GM21381 (cell line): ENCODE results near the gene ARF1.

Source experiments
- ATAC-seq: cut with Tn5 transposase; IDR thresholded peaks from one replicate; pipeline ENCODE4 v1.9.1; 2021; ENCODE audit warnings: mild to moderate bottlenecking, moderate library complexity; ENCODE audit not compliant: unreplicated experiment

Gene ARF1

DNA sequence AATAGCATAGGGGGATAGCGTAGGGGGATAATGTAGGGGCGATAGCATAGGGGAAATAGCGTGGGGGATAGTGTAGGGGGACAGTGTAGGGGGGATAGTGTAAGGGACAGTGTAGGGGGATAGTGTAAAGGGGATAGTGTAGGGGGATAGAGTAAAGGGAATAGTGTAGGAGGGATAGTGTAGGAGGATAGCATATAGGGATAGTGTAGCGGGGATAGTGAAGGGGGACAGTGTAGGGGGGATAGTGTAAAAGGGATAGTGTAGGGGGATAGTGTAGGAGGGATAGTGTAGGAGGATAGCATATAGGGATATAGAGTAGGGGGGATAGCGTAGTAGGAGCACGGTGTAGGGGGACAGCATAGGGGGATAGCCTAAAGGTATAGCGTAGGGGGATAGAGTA, 14.1 kb upstream of the ARF1 start:
- no peak for ATAC-seq

DNA sequence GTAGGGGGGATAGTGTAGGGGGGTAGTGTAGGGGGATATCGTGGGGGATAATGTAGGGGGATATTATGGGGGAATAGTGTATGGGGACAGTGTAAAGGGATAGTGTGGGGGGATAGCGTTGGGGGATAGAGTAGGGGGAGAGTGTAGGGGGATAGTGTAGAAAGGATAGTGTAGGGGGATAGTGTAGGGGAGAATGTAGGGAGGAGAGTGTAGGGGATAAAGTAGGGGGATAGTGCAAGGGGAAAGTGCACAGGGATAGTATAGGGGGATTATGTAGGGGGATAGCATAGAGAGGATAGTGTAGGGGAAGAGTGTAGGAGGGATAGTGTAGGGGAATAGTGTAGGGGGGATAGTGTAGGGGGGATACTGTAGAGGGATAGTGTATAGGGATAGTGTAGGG, 12.3 kb upstream of the ARF1 start:
- ATAC-seq: no peak

DNA sequence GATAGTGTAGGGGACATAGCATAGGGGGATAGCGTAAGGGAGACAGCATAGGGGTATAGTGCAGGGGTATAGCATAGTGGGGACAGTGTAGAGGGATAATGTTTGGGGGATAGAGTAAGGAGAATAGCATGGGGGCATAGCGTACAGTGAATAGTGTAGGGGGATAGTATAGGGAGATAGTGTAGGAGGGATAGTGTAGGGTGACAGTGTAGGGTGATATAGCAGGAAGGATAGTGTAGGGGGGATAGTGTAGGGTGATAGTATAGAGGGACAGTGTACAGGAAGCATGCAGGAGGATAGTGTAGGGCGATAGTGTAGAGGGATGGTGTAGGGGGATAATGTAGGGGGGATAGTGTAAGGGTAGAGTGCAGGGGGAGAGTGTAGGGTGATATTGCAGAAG, 11.7 kb upstream of the ARF1 start:
- no peak for ATAC-seq

DNA sequence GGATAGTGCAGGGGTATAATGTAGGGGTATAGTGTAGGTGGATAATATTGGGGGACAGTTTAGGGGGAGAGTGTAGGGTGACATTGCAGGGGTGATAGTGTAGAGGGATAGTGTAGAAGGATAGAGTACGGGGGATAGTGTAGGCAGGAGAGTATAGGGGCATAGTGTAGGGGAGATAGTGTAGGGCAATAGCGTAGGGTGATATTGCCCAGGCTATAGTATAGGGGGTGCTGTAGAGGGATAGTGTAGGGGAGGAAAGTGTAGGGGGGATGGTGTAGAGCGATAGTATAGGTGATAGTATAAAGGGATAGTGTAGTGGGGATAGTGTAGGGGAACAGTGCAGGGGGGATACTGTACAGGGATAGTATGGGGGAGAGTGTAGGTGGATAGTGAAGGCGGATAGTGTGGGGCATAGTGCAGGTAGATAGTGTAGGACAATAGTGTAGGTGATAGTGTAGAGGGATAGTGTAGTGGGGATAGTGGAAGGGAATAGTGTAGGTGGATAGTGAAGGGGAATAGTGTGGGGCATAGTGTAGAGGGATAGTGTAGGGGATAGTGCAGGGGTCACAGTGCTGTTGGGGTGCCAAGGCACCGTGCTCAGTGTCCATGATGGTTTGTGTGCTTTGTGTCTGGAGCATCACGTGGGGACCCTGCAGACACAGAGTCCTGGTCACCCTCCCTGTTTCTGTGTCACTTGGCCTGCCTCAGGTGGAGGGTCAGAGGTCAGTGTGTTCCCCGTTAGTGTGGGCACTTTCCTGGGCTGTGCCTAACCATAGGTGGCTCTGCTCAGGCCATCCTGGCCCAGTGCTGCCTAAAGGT, 10.5 kb upstream of the ARF1 start:
- no peak for ATAC-seq

DNA sequence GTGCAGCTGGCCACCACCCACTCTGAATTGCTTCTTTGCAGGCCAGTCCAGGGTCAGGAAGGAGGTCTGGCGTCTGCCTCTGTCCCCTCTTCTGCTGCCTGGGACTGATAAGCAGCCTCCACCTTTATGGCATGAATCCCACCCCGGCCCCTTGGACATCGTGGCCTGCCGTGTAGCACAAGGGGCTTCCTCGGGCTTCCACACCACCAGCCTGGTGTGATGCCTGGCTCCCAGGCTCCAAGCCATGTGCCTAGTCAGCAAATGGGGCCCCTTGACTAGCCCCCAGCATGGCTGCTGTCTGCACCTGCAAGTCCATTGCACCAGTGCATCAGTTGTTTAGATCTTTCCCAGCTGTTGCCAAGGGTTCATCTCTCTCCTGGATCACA, 9.9 kb upstream of the ARF1 start:
- ATAC-seq: no peak

DNA sequence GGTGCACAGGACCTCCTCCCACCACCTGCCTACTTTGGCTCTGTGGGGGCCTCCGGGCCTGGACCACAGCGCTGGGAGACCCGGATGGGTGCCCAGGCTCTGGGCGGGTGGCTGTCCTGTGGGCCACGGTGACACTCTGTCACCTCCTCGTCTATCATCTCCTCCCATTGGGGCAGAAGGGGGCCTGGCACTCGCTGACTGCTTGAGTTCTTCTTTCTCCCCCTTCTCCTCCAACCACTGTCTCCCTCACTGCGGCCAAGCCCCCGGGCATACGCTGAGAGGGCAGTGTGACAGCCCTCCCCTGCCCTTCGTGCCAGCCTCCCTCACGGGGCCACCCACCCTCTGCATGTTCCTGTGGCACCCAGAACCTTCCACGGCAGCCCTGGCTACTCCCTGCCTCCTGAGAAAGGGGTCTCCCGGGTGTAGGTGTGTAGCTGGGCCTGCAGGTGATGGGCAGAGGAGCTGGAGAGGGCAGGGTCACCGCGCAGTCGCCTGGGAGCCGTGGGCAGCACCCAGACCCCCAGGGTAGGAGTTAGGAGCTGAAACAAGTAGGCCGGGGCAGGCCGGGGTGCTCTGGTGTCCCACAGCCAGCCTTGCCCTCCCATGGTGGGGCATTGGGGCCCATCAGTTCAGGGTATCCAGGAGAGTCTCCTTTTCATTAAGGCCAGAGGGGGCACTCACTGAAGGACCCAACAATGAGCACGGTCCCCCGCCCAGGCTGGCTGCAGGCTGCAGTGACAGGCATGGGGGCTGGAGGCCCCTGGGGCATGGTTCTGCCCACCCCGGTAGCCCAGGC, 9.2 kb upstream of the ARF1 start:
- ATAC-seq: no peak

DNA sequence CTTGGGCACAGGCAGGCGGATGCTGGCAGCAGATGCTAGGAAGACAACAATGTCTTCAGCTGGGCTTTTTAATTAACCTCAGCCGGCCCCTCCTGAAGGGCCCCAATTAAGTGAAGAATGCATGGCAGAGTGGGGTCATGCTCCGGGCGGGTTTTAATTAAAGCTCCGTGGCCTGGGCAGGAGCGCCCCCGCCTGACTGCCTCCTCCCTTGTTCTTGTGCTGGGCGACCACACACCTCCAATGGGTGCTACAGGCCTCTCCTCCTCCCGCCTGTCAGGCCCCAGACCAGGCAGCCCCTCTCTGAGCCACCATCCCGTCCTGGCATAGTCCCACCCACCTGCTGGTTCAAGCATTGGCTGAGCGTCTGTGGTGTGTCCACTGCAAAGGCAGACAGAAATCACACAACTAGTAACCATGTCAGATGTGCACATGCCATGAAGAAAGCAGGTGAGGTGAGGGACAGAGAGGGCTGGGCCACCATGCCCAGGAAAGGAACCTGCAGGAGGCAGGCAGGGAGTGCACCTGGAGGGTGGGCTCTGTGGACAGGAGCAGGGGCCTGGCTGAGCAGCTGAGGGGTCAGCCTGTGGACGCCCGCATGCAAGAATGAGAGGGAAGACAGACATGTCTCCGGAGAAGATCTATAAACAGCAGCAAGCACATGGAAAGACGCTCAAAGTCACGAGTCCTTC, 8.5 kb upstream of the ARF1 start:
- no peak for ATAC-seq

DNA sequence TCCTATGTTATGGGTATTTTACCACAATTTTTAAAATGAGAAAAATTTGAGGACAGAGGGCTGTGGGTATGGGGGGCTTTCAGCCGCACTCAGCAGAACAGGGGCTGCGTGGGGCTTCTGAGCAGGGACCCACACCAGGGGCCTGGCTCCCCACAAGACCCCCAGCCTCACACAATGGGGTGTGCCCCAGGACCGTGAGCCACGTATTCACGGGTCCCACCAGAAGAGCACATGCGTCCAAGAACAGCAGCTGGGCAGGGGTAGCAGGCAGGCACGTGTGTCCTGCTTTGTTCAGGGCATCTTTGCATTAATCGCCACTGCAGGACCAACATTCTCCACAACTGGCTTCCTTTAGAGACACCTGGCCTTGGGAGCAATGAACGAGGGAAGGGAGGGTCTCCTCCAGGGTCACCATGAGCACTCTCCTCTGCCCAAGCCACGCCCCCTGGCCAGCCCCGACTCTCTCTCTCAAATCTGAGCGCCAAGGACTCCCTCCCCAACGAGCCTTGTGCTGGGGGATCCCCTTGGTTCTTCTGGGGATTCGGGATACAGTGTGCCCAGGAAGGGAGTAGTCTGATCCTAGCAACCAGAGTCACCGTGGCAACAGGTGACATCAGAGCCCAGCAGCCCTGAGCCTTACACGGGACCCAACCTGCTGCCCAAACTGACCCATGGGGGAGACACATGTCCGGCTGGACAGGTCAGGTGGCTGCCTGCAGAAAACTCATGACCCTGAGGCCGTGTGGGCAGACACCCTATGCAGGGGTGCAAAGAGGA, 7.4 kb upstream of the ARF1 start:
- ATAC-seq: no peak

DNA sequence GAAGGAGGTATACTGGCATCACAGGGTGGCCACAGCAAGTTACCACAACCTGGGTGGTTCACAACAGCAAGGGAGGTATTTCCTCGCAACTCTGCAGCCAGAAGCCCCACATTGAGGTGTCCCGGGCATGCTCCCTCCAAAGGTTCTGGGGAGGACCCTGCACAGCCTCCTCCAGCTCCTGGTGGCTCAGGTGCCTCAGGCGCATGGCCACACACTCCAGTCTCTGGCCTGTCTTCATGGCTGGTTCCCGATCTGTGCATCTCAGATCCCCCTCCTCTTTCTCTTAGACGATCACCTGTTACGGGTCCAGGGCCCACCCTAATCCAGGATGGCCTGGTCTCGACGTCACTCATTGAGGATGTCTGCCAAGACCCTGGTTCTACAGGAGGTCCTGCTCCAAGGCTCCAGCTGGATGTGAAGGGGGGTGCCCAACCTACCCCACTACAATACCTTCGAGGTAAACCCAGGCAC, 6.7 kb upstream of the ARF1 start:
- no peak for ATAC-seq

DNA sequence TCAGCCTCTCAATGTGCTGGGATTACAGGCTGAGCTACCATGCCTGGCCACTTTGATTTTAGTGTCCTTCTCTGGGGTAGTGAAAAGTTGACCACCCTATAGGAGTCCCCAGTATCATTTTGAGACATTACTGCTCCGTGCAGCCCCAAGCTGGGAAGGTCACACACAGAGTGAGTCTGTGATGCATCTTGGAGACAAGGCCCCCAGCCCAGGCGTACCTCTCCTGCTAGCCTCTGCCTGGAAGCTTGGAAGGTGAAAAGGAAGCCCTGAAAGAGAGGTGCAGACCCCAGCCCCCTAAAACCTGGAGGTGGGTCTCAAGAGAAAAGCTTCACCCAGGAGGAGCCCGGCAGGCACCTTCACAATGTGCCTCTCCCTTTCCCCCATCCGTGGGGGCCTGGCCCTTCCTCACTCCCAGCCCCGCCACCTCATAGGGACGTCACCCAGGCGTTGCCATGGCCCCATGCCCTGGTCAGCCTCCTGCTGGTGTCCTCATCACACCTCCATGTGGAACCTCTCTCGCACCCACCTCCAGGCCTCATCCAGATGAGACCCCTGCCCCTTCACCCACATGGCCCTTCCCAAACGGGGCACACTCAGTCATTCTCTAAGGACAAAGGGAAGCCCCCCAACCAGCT, 5.6 kb upstream of the ARF1 start:
- no peak for ATAC-seq

DNA sequence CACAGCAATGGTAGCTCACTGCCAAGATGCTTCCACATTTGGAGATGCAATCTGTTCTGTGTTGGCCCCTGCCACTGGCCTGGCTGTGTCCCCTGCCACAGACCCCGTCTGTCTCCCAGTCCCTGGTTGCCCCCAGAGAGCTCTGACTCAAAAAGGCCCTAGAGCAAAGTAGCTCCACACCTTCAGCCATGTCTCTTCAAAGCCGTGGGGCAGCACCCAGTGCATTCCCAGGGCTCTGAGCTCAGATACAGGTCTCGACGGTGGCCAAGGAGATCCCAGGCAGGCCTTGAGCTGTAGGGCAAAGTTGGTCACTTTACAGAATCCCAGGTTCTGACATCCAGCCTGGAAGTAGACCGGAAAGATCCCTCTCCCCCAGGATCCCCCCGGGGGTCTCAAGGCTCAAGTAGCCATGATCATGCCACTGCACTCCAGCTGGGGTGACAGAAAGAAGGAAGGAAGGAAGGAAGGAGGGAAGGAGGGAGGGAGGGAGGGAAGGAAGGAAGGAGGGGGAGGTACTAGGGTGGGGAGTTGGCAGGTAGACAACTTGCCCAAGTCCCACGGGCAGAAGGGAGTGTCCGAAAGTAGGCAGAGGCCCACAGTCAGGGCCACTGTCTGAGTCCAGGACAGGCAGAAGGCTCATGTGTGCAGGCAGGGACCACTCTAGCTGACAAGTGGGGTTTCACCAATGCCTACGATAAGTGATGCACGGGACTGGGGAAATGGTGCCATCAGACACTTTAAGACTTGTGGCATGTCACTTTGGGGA, 4.8 kb upstream of the ARF1 start:
- ATAC-seq: no peak

DNA sequence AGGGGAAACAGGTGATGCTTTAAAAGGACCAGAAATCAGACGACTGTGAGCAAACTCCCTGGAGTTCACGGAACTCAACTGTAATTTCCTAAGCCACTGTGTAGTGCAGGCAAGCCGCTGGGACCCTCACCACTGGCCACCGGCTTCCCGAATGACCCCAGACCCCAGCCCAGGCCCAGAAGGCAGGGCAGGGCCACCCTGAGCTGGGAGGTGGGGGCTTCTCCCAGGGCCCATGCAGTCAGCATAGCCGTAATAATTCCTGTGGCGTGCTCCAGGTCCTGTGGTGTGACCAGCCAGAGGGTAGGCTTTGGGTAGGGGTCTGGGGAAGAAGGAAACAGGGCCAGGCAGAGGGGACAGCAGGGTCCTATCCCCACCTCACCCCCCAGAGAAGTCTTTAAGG, 3.5 kb upstream of the ARF1 start:
- ATAC-seq: no peak

DNA sequence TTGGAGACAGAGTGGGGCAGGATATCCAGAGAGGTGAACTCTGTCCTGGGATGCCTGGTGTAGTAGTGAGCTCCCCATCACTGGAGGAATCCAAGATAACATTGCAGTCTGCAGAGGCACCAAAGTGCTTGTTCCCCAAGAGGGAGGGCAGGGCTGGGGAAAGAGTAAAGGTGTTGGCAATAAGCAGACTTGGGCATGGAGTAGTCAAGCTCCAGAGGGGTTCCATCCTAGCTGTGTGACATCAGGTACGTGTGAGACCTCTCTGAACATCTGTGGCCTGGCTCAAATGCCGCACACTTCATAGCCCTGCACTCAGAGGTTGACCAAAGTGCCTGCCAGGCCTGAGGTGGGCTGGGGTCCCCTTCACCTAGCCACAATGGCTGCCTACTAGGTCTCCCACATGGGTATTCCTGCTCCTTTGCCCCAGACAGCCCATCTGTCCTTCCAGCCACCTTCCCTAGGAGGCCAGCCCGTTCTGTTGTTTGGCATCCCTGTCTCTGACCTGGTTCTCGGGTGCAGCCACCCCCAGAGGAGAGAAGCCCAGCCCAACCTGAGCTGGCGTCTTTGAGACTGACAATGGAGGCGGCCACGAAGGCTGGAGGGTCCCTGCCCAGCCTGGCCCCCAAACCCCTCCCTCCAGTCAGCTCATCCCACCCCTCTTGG, 2.8 kb upstream of the ARF1 start:
- ATAC-seq: no peak

DNA sequence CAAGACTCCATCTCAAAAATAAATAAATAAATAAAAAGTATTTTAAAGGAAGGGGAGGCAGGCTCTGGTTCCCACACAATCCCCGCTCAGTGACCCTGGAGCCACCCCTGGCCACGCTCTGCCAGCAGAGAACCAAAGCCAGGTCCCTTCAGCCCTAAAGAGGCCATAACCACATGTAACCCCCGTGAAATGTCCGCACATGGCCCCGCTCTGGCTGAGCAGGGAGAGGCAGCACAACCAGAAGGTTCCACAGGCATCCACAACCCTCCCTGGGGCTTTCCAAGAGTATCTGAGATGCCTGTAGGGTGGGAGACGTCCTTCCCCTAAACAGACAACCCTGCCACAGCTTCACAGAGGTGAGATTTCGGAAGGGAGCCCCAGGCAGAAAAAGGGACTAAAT, 1.4 kb upstream of the ARF1 start:
- ATAC-seq: no peak

DNA sequence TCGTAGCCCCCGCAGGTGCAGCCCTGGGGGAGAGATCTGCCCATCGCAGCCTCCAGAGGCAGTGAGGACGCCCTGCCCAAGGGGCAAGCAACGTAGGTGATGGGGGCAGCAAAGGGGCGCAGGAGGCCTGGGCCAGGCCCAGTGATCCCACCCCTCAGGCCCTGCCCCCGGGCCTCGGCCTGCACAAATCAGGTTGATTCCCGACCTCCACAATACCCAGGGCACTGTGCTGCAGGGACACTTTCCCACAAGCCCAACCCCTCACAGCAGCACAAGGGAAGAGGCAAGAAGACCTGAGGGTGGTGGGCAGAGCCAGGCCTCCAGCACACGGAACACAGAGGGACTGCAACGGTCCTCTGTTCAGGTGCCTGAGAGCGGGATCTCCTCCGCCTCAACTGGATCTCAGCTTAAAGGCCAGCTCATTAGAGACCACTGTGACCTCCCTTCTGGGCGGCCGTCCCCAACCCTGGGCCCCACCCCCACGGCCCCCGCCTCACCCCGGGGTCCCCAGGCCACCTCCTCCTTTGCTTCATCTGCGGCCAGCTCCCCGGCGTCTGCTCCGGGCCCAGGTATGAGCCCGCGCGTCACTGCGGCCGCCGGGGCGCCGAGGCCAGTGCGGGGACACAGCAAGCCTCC, 812 bp upstream of the ARF1 start:
- no peak for ATAC-seq

DNA sequence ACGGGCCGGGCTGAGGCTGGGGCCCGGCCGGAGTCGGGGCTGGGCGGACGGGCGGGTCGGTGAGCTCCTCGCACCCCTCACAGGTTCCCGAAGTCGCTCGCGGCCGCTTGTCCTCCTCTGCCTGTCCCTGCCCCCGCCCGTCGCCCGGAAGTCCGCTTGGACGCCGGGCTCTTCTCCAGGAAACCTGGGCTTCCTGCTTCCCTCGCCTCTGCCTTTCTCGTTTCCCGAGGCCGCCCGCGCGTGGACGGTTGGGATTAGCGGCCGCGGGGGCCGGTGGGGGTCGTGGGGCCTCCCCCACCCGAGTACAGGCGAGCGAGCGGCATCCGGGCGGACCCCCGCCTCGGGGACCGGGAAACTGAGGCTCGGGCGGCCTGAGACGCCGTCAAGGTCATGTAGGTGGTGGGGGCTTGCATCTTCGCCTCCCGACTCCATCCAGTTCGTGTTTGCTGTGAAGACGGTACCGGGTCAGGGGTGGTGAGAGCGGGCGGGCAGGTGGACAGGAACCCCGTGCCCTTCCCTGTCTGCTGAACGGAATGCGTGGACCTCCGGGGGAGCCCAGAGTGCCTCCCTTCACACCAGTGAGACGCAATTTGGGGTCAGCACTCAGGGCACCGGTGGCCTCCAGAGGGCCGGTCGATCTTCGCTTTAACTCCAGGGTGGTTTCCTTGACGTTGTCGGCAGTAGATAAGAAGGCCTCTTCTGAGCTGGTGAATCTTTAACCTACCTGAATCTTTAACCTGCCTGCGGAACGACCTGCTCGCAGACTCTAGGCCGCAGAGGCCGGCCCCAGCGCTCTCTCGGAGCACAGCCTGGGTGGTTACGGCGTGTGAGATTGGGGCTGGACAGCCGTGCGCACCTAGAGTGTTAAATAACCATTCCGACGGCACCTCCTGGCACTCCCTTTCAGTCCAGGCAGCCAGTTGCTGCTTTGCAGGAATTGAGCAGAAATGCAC, 686 bp downstream of the ARF1 start:
- peak; percentile 19 for ATAC-seq

DNA sequence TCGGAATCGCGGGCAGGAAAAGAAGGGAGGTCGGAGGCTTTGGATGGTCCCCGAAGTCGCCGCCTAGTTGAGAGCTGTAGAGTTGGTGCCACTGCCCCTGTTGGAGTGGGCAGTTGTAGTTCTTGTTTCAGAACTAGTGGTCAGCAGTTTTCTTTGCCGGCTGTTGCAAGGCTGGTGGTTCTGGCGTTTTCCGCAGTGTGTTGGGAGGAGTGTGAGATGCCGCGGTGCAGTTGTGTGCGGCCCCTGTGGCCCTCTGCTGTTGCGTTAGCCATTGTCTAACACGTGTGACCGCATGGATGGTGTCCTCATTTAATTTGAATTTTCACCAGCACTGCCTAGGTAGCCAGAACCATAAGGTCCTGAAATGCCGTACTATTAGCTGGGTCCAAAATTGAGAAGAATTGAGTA, 1.4 kb downstream of the ARF1 start:
- no peak for ATAC-seq

DNA sequence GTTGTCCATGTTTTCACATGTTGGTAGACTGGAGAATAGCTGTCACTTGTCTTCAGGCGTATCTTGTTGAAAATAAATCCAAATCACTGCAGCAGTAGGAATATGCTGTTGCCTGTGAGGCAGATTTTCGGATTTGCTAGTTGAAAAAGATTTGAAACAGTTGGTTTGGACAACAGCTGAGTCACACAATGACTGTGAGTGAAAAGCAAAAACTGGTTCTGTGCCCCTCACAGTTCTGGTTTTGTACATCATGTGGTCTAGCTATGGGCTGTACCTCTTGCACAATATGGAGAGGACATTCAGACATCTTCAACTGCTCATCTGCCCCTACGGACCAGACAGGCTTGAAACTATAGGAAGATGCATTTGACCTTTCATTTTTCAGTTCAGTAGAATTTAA, 1.8 kb downstream of the ARF1 start:
- no peak for ATAC-seq
